BE2C (cell line): ENCODE data around the gene CTXND1.

Experiments
- DNase-seq: peaks from one replicate; pipeline ENCODE4 v3.0.0-alpha.2; 2020
- H3K27me3 ChIP-seq: fragments of 250-450 bp; sonication (Bioruptor Pico); 2 replicates; pipeline ENCODE4 v1.5.1; 2020; ENCODE audit warnings: mild to moderate bottlenecking
- H3K36me3 ChIP-seq: fragments of 250-450 bp; sonication (Bioruptor Pico); 2 replicates; pipeline ENCODE4 v1.5.1; 2020; ENCODE audit warnings: mild to moderate bottlenecking
- H3K4me1 ChIP-seq: fragments of 250-450 bp; sonication (Bioruptor Pico); 2 replicates; pipeline ENCODE4 v1.5.1; 2020
- H3K4me3 ChIP-seq: 2 replicates; pipeline ENCODE4 v1.5.1; 2011; ENCODE audit warnings: low read depth, low read length
- H3K9me3 ChIP-seq: fragments of 250-450 bp; sonication (Bioruptor Pico); 2 replicates; pipeline ENCODE4 v1.5.1; 2020
- CTCF ChIP-seq: IDR thresholded peaks from 2 replicates; pipeline ENCODE4 v1.5.1; 2012; ENCODE audit warnings: mild to moderate bottlenecking, low read depth, low read length

The CTXND1 gene

GRCh38 chr15:80161468-80162016 lies 90.5 kb downstream of the CTXND1 start:
- no peaks in the 10 kb centered on the region for H3K4me1 ChIP-seq
- TF ChIP-seq CTCF = no peak
- H3K27me3 ChIP-seq = no peaks in the 10 kb centered on the region
- no peaks in the 10 kb centered on the region; the same call in 1 of the 2 replicates for H3K36me3 ChIP-seq
- no peaks in the 10 kb centered on the region for H3K9me3 ChIP-seq
- no peak for DNase-seq
- H3K4me3 ChIP-seq = no peak overlapping the region

GRCh38 chr15:80160570-80161156 lies 91.3 kb downstream of the CTXND1 start:
- no peak overlapping the region for H3K4me3 ChIP-seq
- TF ChIP-seq CTCF = no peak
- no peaks in the 10 kb centered on the region; the same call in 1 of the 2 replicates for H3K4me1 ChIP-seq
- DNase-seq = no peak
- H3K36me3 ChIP-seq = no peaks in the 10 kb centered on the region; the same call in 1 of the 2 replicates
- no peaks in the 10 kb centered on the region for H3K9me3 ChIP-seq
- no peaks in the 10 kb centered on the region for H3K27me3 ChIP-seq

- Histone ChIP-seq H3K4me1 (no peaks in the 10 kb centered on the region; the same call in 1 of the 2 replicates), H3K9me3 (no peaks in the 10 kb centered on the region), H3K4me3 (no peak overlapping the region), H3K27me3 (no peaks in the 10 kb centered on the region), H3K36me3 (no peaks in the 10 kb centered on the region; the same call in 1 of the 2 replicates)
- no peak for DNase-seq
- no peak for TF ChIP-seq CTCF
These were observed 92.0 kb downstream of the CTXND1 start for GRCh38 chr15:80159811-80160569.

- no peak overlapping the region for H3K4me3 ChIP-seq
- TF ChIP-seq CTCF = no peak
These were observed 92.7 kb downstream of the CTXND1 start for GRCh38 chr15:80159301-80159700.

GRCh38 chr15:80157215-80157614 lies 94.8 kb downstream of the CTXND1 start:
- no peak for TF ChIP-seq CTCF
- H3K4me3 ChIP-seq = no peak overlapping the region
- no peaks in the 10 kb centered on the region; the same call in 1 of the 2 replicates for H3K4me1 ChIP-seq
- H3K9me3 ChIP-seq = no peaks in the 10 kb centered on the region
- no peak for DNase-seq
- H3K27me3 ChIP-seq = no peaks in the 10 kb centered on the region
- H3K36me3 ChIP-seq = no peaks in the 10 kb centered on the region; the same call in 1 of the 2 replicates

More at GRCh38 chr15:80159301-80159700, 92.7 kb downstream of the CTXND1 start:
- H3K27me3 ChIP-seq = no peaks in the 10 kb centered on the region
- no peaks in the 10 kb centered on the region; the same call in 1 of the 2 replicates for H3K4me1 ChIP-seq
- no peaks in the 10 kb centered on the region for H3K9me3 ChIP-seq
- H3K36me3 ChIP-seq = no peaks in the 10 kb centered on the region; the same call in 1 of the 2 replicates
- no peak for DNase-seq
